Natural killer cell (primary cell): ENCODE measurements around the gene DLL4. TPM values are rescaled to one million over a fixed set of nuclear protein-coding genes. Genes with fewer than 3 reads are reported as not detected.

Source experiments
- ATAC-seq, 3 donors: fragments of 150-1000 bp in 2 of 3; fragments of 200-7000 bp in 1 of 3; cut with Tn5 transposase; 1 replicate in 1 of 3; 2 replicates in 2 of 3; pipeline ENCODE4 v1.10.0; 2021; ENCODE audit warnings: mild to moderate bottlenecking in 2 of 3, moderate library complexity in 2 of 3
- DNase-seq, 2 donors: peaks; one replicate each; pipeline versions ENCODE4 v3.0.0 to v3.0.0-alpha.2; 2013 to 2021; ENCODE audit warnings: mixed read lengths in 1 of 2
- H3K27ac ChIP-seq: one replicate; pipeline ENCODE4 v1.5.1; 2013; ENCODE audit warnings: mild to moderate bottlenecking, low read length
- H3K27me3 ChIP-seq: one replicate; pipeline ENCODE4 v1.6.1; 2013; ENCODE audit warnings: low read length; ENCODE audit not compliant: control insufficient read depth, insufficient read depth
- H3K36me3 ChIP-seq: one replicate; pipeline ENCODE4 v1.6.1; 2013; ENCODE audit warnings: low read length; ENCODE audit not compliant: control insufficient read depth, insufficient read depth
- H3K4me1 ChIP-seq: one replicate; pipeline ENCODE4 v1.6.1; 2013; ENCODE audit warnings: low read length; ENCODE audit not compliant: control insufficient read depth, insufficient read depth
- H3K4me3 ChIP-seq: one replicate; pipeline ENCODE4 v1.5.1; 2013; ENCODE audit warnings: low read length
- H3K9me3 ChIP-seq: one replicate; pipeline ENCODE4 v1.6.1; 2013; ENCODE audit warnings: low read length; ENCODE audit not compliant: control insufficient read depth, insufficient read depth
- H3K27ac Mint-ChIP-seq, 2 donors: one replicate each; pipeline ENCODE4 v1.8.0; 2022; ENCODE audit warnings: mild to moderate bottlenecking in 2 of 2, mixed read lengths in 2 of 2, moderate library complexity in 1 of 2
- H3K27me3 Mint-ChIP-seq, 2 donors: one replicate each; pipeline ENCODE4 v1.8.0; 2022; ENCODE audit warnings: low read depth in 2 of 2, mixed read lengths in 2 of 2
- H3K36me3 Mint-ChIP-seq: one replicate; pipeline ENCODE4 v1.8.0; 2022; ENCODE audit warnings: mixed read lengths
- H3K4me1 Mint-ChIP-seq, 2 donors: one replicate each; pipeline ENCODE4 v1.8.0; 2022; ENCODE audit warnings: mixed read lengths in 2 of 2
- H3K4me3 Mint-ChIP-seq: one replicate; pipeline ENCODE4 v1.8.0; 2022; ENCODE audit warnings: mild to moderate bottlenecking, moderate library complexity, mixed read lengths
- H3K9me3 Mint-ChIP-seq, 2 donors: one replicate each; pipeline ENCODE4 v1.8.0; 2022; ENCODE audit warnings: mixed read lengths in 2 of 2
- CTCF ChIP-seq: fragments of 200-600 bp; IDR thresholded peaks from one replicate; pipeline ENCODE4 v1.8.0; 2022; ENCODE audit warnings: antibody characterized with exemption
- whole genome bisulfite sequencing: methylation state at CpG from one replicate; pipeline ENCODE4 v1.1.7; 2013; ENCODE audit warnings: missing lambda C conversion rate; ENCODE audit not compliant: insufficient coverage; 5-methylcytosine and 5-hydroxymethylcytosine counted together
- intact Hi-C: fragments of 100-400 bp; cut with micrococcal nuclease; formaldehyde crosslinking; loops from one replicate; pipeline ENCODE4 v1.14.2; 2022
- total RNA-seq, 4 donors: library from RNA; stranded (reverse); fragments of 120-200 nt in 1 of 4; gene quantifications; one replicate each; pipeline versions ENCODE4 v1.2.3 to v1.2.4, GENCODE V29; 2013 to 2022

Gene DLL4
- total RNA-seq, 3 donors from 2014 or later (not counting 1 experiment from before 2014, with no cell fraction given) = 0.10 to 0.16 TPM; not detected in 1

GRCh38 chr15:40926659-40927494, 2.3 kb upstream of the DLL4 start:
- Mint-ChIP-seq H3K36me3 (no peaks in the 10 kb centered on the region), H3K9me3 (no peaks in the 10 kb centered on the region), H3K27me3 (peaks cover 35 to 63% of the 10 kb centered on the region in 2 donors), H3K4me1 (peaks cover 34 to 58% of the 10 kb centered on the region in 2 donors), H3K4me3 (peak overlapping the region; percentile 78), H3K27ac (no peak overlapping the region)
- no peak overlapping the region for H3K27ac ChIP-seq
- peaks cover 47% of the 10 kb centered on the region for H3K27me3 ChIP-seq
- 12% methylated on average over 33 of the region's 33 CpGs for WGBS
- no peak overlapping the region for H3K4me3 ChIP-seq
- no peaks in the 10 kb centered on the region for H3K36me3 ChIP-seq
- no peak for ATAC-seq
- no peaks in the 10 kb centered on the region for H3K9me3 ChIP-seq
- intact Hi-C loops = no loop called here
- no peak for TF ChIP-seq CTCF
- H3K4me1 ChIP-seq = peaks cover 57% of the 10 kb centered on the region
- no peak for DNase-seq

GRCh38 chr15:40927495-40927872, 1.7 kb upstream of the DLL4 start:
- WGBS = 6% methylated on average over 23 of the region's 24 CpGs
- Mint-ChIP-seq H3K4me3 (peak overlapping the region; percentile 78), H3K36me3 (no peaks in the 10 kb centered on the region), H3K9me3 (no peaks in the 10 kb centered on the region), H3K27me3 (peaks cover 37 to 65% of the 10 kb centered on the region in 2 donors), H3K27ac (no peak overlapping the region), H3K4me1 (peaks cover 39 to 64% of the 10 kb centered on the region in 2 donors)
- DNase-seq (no peak), ATAC-seq (peak in 1 of 3 donors; percentile 11)
- Histone ChIP-seq H3K4me3 (no peak overlapping the region), H3K4me1 (peaks cover 63% of the 10 kb centered on the region), H3K9me3 (no peaks in the 10 kb centered on the region), H3K27ac (no peak overlapping the region), H3K27me3 (peaks cover 48% of the 10 kb centered on the region), H3K36me3 (no peaks in the 10 kb centered on the region)
- TF ChIP-seq CTCF = no peak
- intact Hi-C loops = no loop called here

- peak overlapping the region; percentile 14 for H3K4me3 ChIP-seq
- no peaks in the 10 kb centered on the region for H3K9me3 ChIP-seq
- H3K27ac ChIP-seq = no peak overlapping the region
- peaks cover 64% of the 10 kb centered on the region for H3K4me1 ChIP-seq
- H3K4me3 Mint-ChIP-seq = peak overlapping the region; percentile 78
- H3K27me3 Mint-ChIP-seq = peaks cover 32 to 60% of the 10 kb centered on the region in 2 donors
- intact Hi-C loops = no loop called here
- no peak for TF ChIP-seq CTCF
- under 1% methylated on average over 63 of the region's 68 CpGs for WGBS
- H3K27me3 ChIP-seq = peaks cover 48% of the 10 kb centered on the region
- no peaks in the 10 kb centered on the region for H3K9me3 Mint-ChIP-seq
- DNase-seq = peak in 1 of 2 donors; percentile 39
- H3K27ac Mint-ChIP-seq = no peak overlapping the region
- peaks cover 39 to 65% of the 10 kb centered on the region in 2 donors for H3K4me1 Mint-ChIP-seq
- no peaks in the 10 kb centered on the region for H3K36me3 Mint-ChIP-seq
- ATAC-seq = peak in 2 of 3 donors; percentile 59 to 61
- no peaks in the 10 kb centered on the region for H3K36me3 ChIP-seq
These were observed 1.0 kb upstream of the DLL4 start for GRCh38 chr15:40927873-40928806.
